Measurements from ENCODE around the gene POLR2J.
"Not testable (repeated sequence)": the region's sequence is repeated elsewhere in the genome, so short reads cannot be mapped to it uniquely, and the experiment has no call there.

Gene POLR2J

GRCh38 chr7:102466097-102466496, 12.6 kb downstream of the POLR2J start:
- no peak for DNase-seq (ENCODE audit: low read depth)

GRCh38 chr7:102464577-102465280, 14.0 kb downstream of the POLR2J start, which contains the start of the genes ALKBH4 and LRWD1:
TSS of gene ALKBH4 (minus strand) at chr7:102464863. CDS start at chr7:102464836, 27 bp downstream.
TSS of gene LRWD1 (plus strand) at chr7:102464984. CDS start at chr7:102465081, 97 bp downstream.
- DNase-seq (ENCODE audit: low read depth) = peak; percentile 60

- no peak for DNase-seq (ENCODE audit: low read depth)
Observed at GRCh38 chr7:102463841-102464576, 14.7 kb downstream of the POLR2J start.

DNA sequence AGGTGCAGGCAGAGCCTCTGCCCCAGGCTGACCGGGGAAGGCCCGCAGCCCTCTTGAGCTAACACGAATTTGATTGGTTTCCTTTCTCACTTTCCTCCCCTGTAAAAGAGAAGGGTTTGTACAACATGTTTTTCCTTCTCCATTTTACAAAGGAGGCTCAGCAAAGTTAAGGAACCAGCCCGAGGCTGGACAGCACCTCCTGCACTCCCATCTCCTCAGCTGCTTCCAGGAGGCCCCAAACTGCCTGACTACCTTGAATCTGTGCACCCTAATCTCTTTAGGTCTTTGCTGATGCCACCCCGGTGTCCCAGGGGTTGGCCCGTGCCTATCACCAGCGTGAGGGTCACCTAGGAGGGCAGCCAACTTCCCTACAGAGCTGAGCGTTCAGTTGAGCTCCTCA, 18.3 kb downstream of the POLR2J start:
- no peak for DNase-seq (ENCODE audit: low read depth)

DNA sequence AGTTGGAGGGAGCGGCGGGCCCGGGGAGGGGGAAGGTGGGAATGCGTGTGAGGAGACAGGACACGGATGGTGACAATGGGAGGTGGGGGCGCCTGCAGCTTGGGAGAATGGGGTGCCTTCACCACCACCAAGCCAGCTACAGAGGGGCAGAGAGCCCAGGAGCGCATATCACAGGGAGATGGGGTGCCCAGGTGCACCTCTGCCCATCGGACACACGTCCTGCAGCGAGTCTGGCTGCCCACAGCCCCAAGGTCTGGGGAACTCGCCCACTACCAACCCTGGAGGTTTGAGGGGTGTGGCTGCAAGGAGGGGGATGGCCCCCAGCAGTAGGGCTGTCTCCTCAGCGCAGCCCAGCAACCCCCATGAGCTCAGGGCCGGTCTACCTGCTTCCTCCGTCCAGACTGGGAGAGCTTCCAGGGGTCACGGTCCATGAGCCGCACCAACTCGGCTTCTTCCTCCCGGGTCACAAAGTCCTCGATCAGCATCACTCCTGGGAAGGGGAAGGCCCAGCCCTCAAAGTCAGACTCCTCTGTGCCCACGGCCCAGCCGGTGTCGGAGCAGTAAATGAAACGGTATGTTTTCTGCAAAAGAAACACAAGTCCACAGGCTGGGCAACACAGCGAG, 19.4 kb downstream of the POLR2J start:
- DNase-seq (ENCODE audit: low read depth) = no peak

GRCh38 chr7:102457352-102457924, 21.3 kb downstream of the POLR2J start:
- no peak for DNase-seq (ENCODE audit: low read depth)

- no peak for DNase-seq (ENCODE audit: low read depth)
Observed at GRCh38 chr7:102456327-102456726, 22.4 kb downstream of the POLR2J start.

- no peak for DNase-seq (ENCODE audit: low read depth)
Observed at GRCh38 chr7:102455596-102455995, 23.1 kb downstream of the POLR2J start.

DNA sequence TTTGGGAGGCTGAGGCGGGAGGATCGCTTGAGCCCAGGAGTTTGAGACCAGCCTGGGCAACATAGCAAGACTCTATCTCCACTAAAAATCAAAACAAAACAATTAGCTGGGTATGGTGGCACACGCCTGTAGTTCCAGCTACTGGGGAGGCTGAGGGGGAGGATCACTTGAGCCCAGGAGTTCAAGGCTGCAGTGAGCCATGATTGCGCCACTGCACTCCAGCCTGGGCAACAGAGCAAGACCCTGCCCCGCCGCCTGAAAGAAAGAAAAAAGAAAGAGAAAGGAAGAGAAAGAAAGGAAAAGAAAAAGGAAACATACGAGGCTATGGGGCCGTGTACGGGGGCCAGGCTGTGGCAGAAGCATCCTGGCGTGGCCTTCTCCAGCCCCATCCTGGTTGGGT, 23.8 kb downstream of the POLR2J start:
- DNase-seq (ENCODE audit: low read depth) = not testable (repeated sequence)

DNA sequence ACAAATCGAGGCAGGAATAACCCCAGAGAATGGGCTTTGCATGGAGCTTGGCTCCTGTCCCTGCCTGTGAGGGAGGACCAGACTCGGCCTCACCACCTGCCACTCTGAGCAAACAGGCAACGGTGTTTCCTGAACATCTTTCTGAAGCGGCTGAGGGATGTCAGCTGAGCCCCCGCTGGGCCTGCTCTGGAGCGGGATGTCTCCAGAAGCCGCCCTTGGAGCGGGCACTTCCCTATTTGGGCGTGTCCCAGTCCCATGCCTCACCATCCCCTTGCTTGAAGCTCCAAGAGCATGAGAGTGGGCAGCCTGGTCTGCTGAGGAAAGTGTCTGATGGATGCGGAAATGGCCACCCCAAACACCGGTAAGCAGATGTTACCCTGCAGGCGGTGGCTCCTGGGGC, 24.3 kb downstream of the POLR2J start:
- DNase-seq (ENCODE audit: low read depth) = no peak

- DNase-seq (ENCODE audit: low read depth) = no peak
Observed at GRCh38 chr7:102453319-102453718, 25.4 kb downstream of the POLR2J start.

- no peak for DNase-seq (ENCODE audit: low read depth)
Observed at GRCh38 chr7:102452451-102452850, 26.3 kb downstream of the POLR2J start.

- DNase-seq (ENCODE audit: low read depth) = no peak
Observed at GRCh38 chr7:102451371-102452054, 27.2 kb downstream of the POLR2J start.

GRCh38 chr7:102450242-102450641, 28.5 kb downstream of the POLR2J start:
- DNase-seq (ENCODE audit: low read depth) = no peak

DNA sequence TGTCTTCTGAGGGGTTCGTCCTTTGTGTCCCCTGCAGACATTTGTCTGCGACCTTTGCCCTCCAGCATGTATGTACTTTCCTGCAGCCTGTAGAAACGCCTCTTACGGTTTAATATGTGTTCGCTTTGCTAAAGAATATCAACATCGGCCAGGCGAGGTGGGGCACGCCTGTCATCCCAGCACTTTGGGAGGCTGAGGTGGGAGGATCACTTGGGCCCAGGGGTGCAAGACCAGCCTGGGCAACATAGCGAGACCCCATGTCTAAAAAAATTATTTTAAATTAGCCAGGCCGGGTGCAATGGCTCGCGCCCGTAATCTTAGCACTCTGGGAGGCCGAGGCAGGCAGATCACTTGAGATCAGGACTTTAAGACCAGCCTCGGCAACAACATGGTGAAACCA, 29.6 kb downstream of the POLR2J start:
- DNase-seq (ENCODE audit: low read depth) = no peak

GRCh38 chr7:102447311-102447710, 31.4 kb downstream of the POLR2J start:
- DNase-seq (ENCODE audit: low read depth) = no peak

GRCh38 chr7:102446387-102447156, 32.1 kb downstream of the POLR2J start:
- DNase-seq (ENCODE audit: low read depth) = no peak

DNA sequence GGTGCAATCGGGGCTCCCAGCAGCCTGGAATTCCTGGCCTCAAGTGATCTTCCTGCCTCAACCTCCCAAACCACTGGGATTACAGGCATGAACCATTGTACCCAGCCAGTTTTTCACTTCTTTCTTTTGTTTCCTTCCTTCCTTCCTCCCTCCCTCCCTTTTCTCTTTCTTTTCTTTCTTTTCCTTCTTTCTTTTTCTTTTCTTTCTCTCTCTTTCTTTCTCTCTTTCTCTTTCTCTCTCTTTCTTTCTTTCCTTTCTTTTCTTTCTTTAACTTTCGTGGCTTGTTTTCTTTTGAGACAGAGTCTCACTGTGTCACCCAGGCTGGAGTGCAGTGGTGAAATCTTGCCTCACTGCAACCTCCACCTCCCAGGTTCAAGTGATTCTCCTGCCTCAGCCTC, 33.0 kb downstream of the POLR2J start:
- no peak for DNase-seq (ENCODE audit: low read depth)

GRCh38 chr7:102444961-102445673, 33.6 kb downstream of the POLR2J start:
- DNase-seq (ENCODE audit: low read depth) = no peak

- DNase-seq (ENCODE audit: low read depth) = peak; percentile 33
Observed at GRCh38 chr7:102439963-102440795, 38.5 kb downstream of the POLR2J start.
